Activated CD8-positive, alpha-beta memory T cell treated with anti-CD3 and anti-CD28 coated beads, Interleukin-2, amount 50 U/mL, for 4 hours (primary cell): ENCODE results near the gene SDK2.
"Not testable (repeated sequence)": the region's sequence is repeated elsewhere in the genome, so short reads cannot be mapped to it uniquely, and the experiment has no call there.

Experiments used
- DNase-seq: peaks from one replicate; pipeline ENCODE4 v3.0.0-alpha.2; 2020

The SDK2 gene

GRCh38 chr17:73309727-73310596 lies 334.3 kb downstream of the SDK2 start:
- no peak for DNase-seq

GRCh38 chr17:73308959-73309358 lies 335.3 kb downstream of the SDK2 start:
- DNase-seq, result not testable (repeated sequence)

GRCh38 chr17:73308017-73308823 lies 336.0 kb downstream of the SDK2 start:
- DNase-seq, result no peak

GRCh38 chr17:73307130-73307529 lies 337.1 kb downstream of the SDK2 start:
- DNase-seq, result no peak

GRCh38 chr17:73305845-73306836 lies 338.1 kb downstream of the SDK2 start:
- DNase-seq, result no peak

- DNase-seq, result no peak
These were observed 339.1 kb downstream of the SDK2 start for GRCh38 chr17:73304971-73305812.

- DNase-seq, result no peak
These were observed 339.8 kb downstream of the SDK2 start for GRCh38 chr17:73304438-73304837.

- no peak for DNase-seq
These were observed 342.1 kb downstream of the SDK2 start for GRCh38 chr17:73302189-73302588.

GRCh38 chr17:73301369-73301768 lies 342.9 kb downstream of the SDK2 start:
- no peak for DNase-seq

GRCh38 chr17:73300392-73300791 lies 343.9 kb downstream of the SDK2 start:
- DNase-seq, result no peak

GRCh38 chr17:73297934-73298861 lies 346.0 kb downstream of the SDK2 start:
- no peak for DNase-seq

- no peak for DNase-seq
These were observed 350.7 kb downstream of the SDK2 start for GRCh38 chr17:73293480-73293911.

- no peak for DNase-seq
These were observed 351.2 kb downstream of the SDK2 start for GRCh38 chr17:73293031-73293430.

- no peak for DNase-seq
These were observed 352.2 kb downstream of the SDK2 start for GRCh38 chr17:73292031-73292531.

GRCh38 chr17:73291260-73291801 lies 352.9 kb downstream of the SDK2 start:
- no peak for DNase-seq

- DNase-seq, result no peak
These were observed 353.6 kb downstream of the SDK2 start for GRCh38 chr17:73290399-73291259.

GRCh38 chr17:73289549-73290254 lies 354.5 kb downstream of the SDK2 start:
- no peak for DNase-seq
